ENCODE results near the gene NFATC1. TPM values are rescaled to one million over a fixed set of nuclear protein-coding genes. Genes with fewer than 3 reads are reported as not detected.

Gene NFATC1
- total RNA-seq, 6 experiments from 2014 or later: 0.57 to 2.0 (median 0.89) TPM

- Mint-ChIP-seq H3K27ac (no peak overlapping the region), H3K4me3 (no peak overlapping the region), H3K9me3 (peaks cover 28% of the 10 kb centered on the region), H3K27me3 (ENCODE audit: insufficient read depth) (peaks cover 9% of the 10 kb centered on the region), H3K36me3 (ENCODE audit: low read depth) (peaks cover 19% of the 10 kb centered on the region), H3K4me1 (ENCODE audit: low read depth) (peaks cover 22% of the 10 kb centered on the region)
- no peak for TF ChIP-seq CTCF (IDR thresholded peaks at IDR 0.05)
- DNase-seq: no peak
These were observed 174.8 kb downstream of the NFATC1 start for GRCh38 chr18:79570266-79571201.

- peaks cover 22% of the 10 kb centered on the region for H3K4me1 Mint-ChIP-seq (ENCODE audit: low read depth)
- no peak for DNase-seq
- no peak overlapping the region for H3K27ac Mint-ChIP-seq
- peaks cover 19% of the 10 kb centered on the region for H3K36me3 Mint-ChIP-seq (ENCODE audit: low read depth)
- peaks cover 16% of the 10 kb centered on the region for H3K27me3 Mint-ChIP-seq (ENCODE audit: insufficient read depth)
- H3K4me3 Mint-ChIP-seq: no peak overlapping the region
- peaks cover 28% of the 10 kb centered on the region for H3K9me3 Mint-ChIP-seq
- no peak for TF ChIP-seq CTCF (IDR thresholded peaks at IDR 0.05)
These were observed 175.7 kb downstream of the NFATC1 start for GRCh38 chr18:79571211-79572092.

GRCh38 chr18:79572093-79572780 lies 176.5 kb downstream of the NFATC1 start:
- TF ChIP-seq CTCF (IDR thresholded peaks at IDR 0.05): no peak
- H3K36me3 Mint-ChIP-seq (ENCODE audit: low read depth): peaks cover 19% of the 10 kb centered on the region
- peaks cover 20% of the 10 kb centered on the region for H3K4me1 Mint-ChIP-seq (ENCODE audit: low read depth)
- no peak overlapping the region for H3K27ac Mint-ChIP-seq
- no peak overlapping the region for H3K4me3 Mint-ChIP-seq
- no peak for DNase-seq
- H3K9me3 Mint-ChIP-seq: peaks cover 28% of the 10 kb centered on the region
- peaks cover 16% of the 10 kb centered on the region for H3K27me3 Mint-ChIP-seq (ENCODE audit: insufficient read depth)

DNA sequence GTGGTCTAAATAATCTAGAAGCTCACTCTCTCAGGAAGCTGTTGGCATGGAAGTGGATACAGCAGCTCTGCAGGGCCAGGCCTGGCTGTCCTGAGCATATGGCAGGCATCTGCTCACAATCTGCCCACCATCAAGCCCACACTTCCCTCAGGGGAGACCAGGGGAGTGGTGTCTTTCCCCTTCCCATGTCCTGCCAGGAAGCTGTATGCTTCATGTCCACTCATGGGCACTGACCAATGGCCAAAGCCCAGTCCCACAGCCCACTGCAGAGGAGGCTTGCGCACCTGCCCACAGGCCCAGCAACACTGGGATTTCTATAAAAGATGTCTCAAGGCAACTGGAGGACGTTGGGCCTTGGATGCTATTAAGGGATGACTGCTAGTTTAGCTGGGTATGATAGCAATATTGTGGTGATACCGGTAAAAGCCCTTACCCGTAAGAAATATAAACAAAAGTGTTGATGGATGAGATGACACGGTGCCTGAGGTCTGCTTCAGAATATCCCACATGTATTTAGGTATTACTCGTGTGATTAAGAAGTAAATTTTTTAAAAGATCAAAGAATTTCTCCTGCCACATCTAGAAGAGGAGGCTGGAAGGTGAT lies 177.2 kb downstream of the NFATC1 start:
- DNase-seq: no peak
- no peak overlapping the region for H3K4me3 Mint-ChIP-seq
- no peak for TF ChIP-seq CTCF (IDR thresholded peaks at IDR 0.05)
- H3K27ac Mint-ChIP-seq: no peak overlapping the region
- peaks cover 28% of the 10 kb centered on the region for H3K9me3 Mint-ChIP-seq
- H3K4me1 Mint-ChIP-seq (ENCODE audit: low read depth): peaks cover 13% of the 10 kb centered on the region
- peaks cover 19% of the 10 kb centered on the region for H3K36me3 Mint-ChIP-seq (ENCODE audit: low read depth)
- peaks cover 14% of the 10 kb centered on the region for H3K27me3 Mint-ChIP-seq (ENCODE audit: insufficient read depth)

Measured in HFFc6 (cell line).